GM12878 (cell line): ENCODE data around the gene C9orf153. TPM values are rescaled to one million over a fixed set of nuclear protein-coding genes. Genes with fewer than 3 reads are reported as not detected.

Experiments used
- ATAC-seq: fragments of 200-7000 bp; cut with Tn5 transposase; 3 replicates; pipeline ENCODE4 v1.9.1; 2020; ENCODE audit warnings: mild to moderate bottlenecking, moderate library complexity
- BruUV-seq: library from RNA; stranded (reverse); fragments of 400-500 nt; replicated peaks from 2 replicates; lab custom pipeline; 2021; lab: Mats Ljungman, UMichigan
- CTCF ChIA-PET: fragments of 300-600 bp; sonication (Branson Sonifier 250); formaldehyde crosslinking; extraction: SDS; loops from one replicate; lab custom pipeline; 2021; ENCODE audit warnings: inconsistent platforms; lab: Yijun Ruan, JAX
- POLR2A ChIA-PET: fragments of 350-600 bp; formaldehyde crosslinking; extraction: SDS; loops from one replicate; lab custom pipeline; 2021; ENCODE audit warnings: inconsistent platforms; lab: Charles Lee
- RAD21 ChIA-PET: fragments of 300-600 bp; sonication (Branson Sonifier 250); formaldehyde crosslinking; loops from one replicate; lab custom pipeline; 2023; ENCODE audit warnings: antibody characterized with exemption; ENCODE audit not compliant: unreplicated experiment; lab: Charles Lee
- SMC1A ChIA-PET: fragments of 300-600 bp; sonication (Branson Sonifier 250); formaldehyde crosslinking; loops from one replicate; lab custom pipeline; 2023; ENCODE audit not compliant: unreplicated experiment, uncharacterized antibody; lab: Charles Lee
- DNase-seq: peaks from one replicate; pipeline ENCODE4 v3.0.0-alpha.2; 2011; ENCODE audit warnings: low read depth, low spot score
- FAIRE-seq: peaks from 3 replicates; lab custom pipeline; 2011; peaks lifted over from hg19 to GRCh38; lab: Jason Lieb, UNC
- H2AFZ ChIP-seq: 2 replicates; pipeline ENCODE4 v1.6.0; 2011; ENCODE audit warnings: low read depth, low read length, control low read depth; ENCODE audit not compliant: control insufficient read depth
- H3K27ac ChIP-seq: 2 replicates; pipeline ENCODE4 v1.5.1; 2011; ENCODE audit warnings: control low read depth; ENCODE audit not compliant: control insufficient read depth, insufficient read depth
- H3K27me3 ChIP-seq, 2 experiments: replicated peaks in 1 of 2; 2 replicates each; pipeline versions ENCODE4 v1.6.0 to v1.6.1; 2011; ENCODE audit warnings: low read length in 1 of 2; ENCODE audit not compliant: control insufficient read depth in 2 of 2, insufficient read depth in 2 of 2
- H3K36me3 ChIP-seq, 2 experiments: 2 replicates each; pipeline ENCODE4 v1.5.1; 2011; ENCODE audit warnings: low read length in 1 of 2; ENCODE audit not compliant: control insufficient read depth in 2 of 2, insufficient read depth in 2 of 2
- H3K4me1 ChIP-seq: 2 replicates; pipeline ENCODE4 v1.6.1; 2011; ENCODE audit warnings: mild to moderate bottlenecking, low read length, moderate library complexity, mixed read lengths; ENCODE audit not compliant: control insufficient read depth, insufficient read depth
- H3K4me2 ChIP-seq: 2 replicates; pipeline ENCODE4 v1.6.0; 2011; ENCODE audit warnings: control low read depth; ENCODE audit not compliant: control insufficient read depth, insufficient read depth
- H3K4me3 ChIP-seq: fragments of 200-600 bp; sonication (generic); 2 replicates; pipeline ENCODE4 v1.5.1; 2016
- H3K79me2 ChIP-seq: 2 replicates; pipeline ENCODE4 v1.6.0; 2011; ENCODE audit warnings: low read length; ENCODE audit not compliant: control insufficient read depth, insufficient read depth
- H3K9ac ChIP-seq: 2 replicates; pipeline ENCODE4 v1.8.0; 2011; ENCODE audit warnings: low read length, control low read depth, mixed read lengths; ENCODE audit not compliant: control insufficient read depth, insufficient read depth
- H3K9me3 ChIP-seq: replicated peaks from 3 replicates; pipeline ENCODE4 v1.5.1; 2011; ENCODE audit warnings: mild to moderate bottlenecking, low read length; ENCODE audit not compliant: control insufficient read depth, insufficient read depth
- H4K20me1 ChIP-seq: 2 replicates; pipeline ENCODE4 v1.6.0; 2011; ENCODE audit not compliant: control insufficient read depth, insufficient read depth
- BCL3 ChIP-seq: IDR thresholded peaks from 2 replicates; pipeline ENCODE4 v1.6.1; 2011; ENCODE audit warnings: borderline replicate concordance, low read depth, mild to moderate bottlenecking, moderate library complexity, low read length; ENCODE audit not compliant: insufficient read depth, poor library complexity, severe bottlenecking
- CHD4 ChIP-seq: fragments of 200-600 bp; sonication (generic); IDR thresholded peaks from 2 replicates; pipeline ENCODE4 v1.6.1; 2016; ENCODE audit warnings: mild to moderate bottlenecking
- CREM ChIP-seq: IDR thresholded peaks from 2 replicates; pipeline ENCODE4 v1.6.1; 2014; ENCODE audit warnings: antibody characterized with exemption, low read depth
- HSF1 ChIP-seq: fragments of 150-350 bp; IDR thresholded peaks from 2 replicates; pipeline ENCODE4 v1.6.1; 2014; ENCODE audit warnings: mild to moderate bottlenecking, low read depth, low read length
- IKZF2 ChIP-seq, 2 experiments: fragments of 450-650 bp; IDR thresholded peaks; 2 replicates each; pipeline ENCODE4 v1.6.1; 2017; ENCODE audit warnings: mild to moderate bottlenecking in 2 of 2, moderate library complexity in 2 of 2
- MTA2 ChIP-seq: fragments of 450-650 bp; IDR thresholded peaks from 2 replicates; pipeline ENCODE4 v1.6.1; 2016; ENCODE audit warnings: low read depth, mild to moderate bottlenecking, moderate library complexity
- NFYA ChIP-seq: IDR thresholded peaks from 2 replicates; pipeline ENCODE4 v1.6.1; 2011; ENCODE audit warnings: low read depth, mild to moderate bottlenecking, low read length, improper control_type of control experiment, borderline replicate concordance
- NRF1 ChIP-seq: conservative IDR thresholded peaks from 2 replicates; pipeline ENCODE4 v1.6.1; 2011; ENCODE audit warnings: mild to moderate bottlenecking, low read depth, low read length, improper control_type of control experiment
- SIN3A ChIP-seq: IDR thresholded peaks from 2 replicates; pipeline ENCODE4 v1.6.1; 2012; ENCODE audit warnings: low read depth, low read length, improper control_type of control experiment
- SMAD1 ChIP-seq: fragments of 450-650 bp; IDR thresholded peaks from 2 replicates; pipeline ENCODE4 v1.6.1; 2018; ENCODE audit warnings: mild to moderate bottlenecking, low read depth; ENCODE audit not compliant: partially characterized antibody
- SRF ChIP-seq, 2 experiments: IDR thresholded peaks; 2 replicates each; pipeline ENCODE4 v1.6.1; 2011; ENCODE audit warnings: low read depth in 2 of 2, low read length in 2 of 2, mild to moderate bottlenecking in 1 of 2, moderate library complexity in 1 of 2
- TAF1 ChIP-seq: IDR thresholded peaks from 2 replicates; pipeline ENCODE4 v1.6.1; 2011; ENCODE audit warnings: mild to moderate bottlenecking, low read depth, low read length, borderline replicate concordance
- TCF12 ChIP-seq: IDR thresholded peaks from 2 replicates; pipeline ENCODE4 v1.6.1; 2011; ENCODE audit warnings: low read depth, mild to moderate bottlenecking, low read length
- WGBS: methylation state at CpG from one replicate; pipeline ENCODE4 v1.1.6; 2016; ENCODE audit warnings: low lambda C conversion rate; ENCODE audit not compliant: insufficient replicate concordance, insufficient coverage; ENCODE audit errors: missing lambda C conversion rate; 5-methylcytosine and 5-hydroxymethylcytosine counted together
- in situ Hi-C: fragments of 300-500 bp; cut with MboI; formaldehyde crosslinking; loops from 9 replicates; pipeline ENCODE4 v1.14.3; 2018; ENCODE audit warnings: mixed read lengths
- intact Hi-C: fragments of 100-400 bp; cut with micrococcal nuclease; formaldehyde crosslinking; loops from one replicate; pipeline ENCODE4 v1.14.2; 2022; ENCODE audit not compliant: unreplicated experiment
- polyA plus RNA-seq, 11 experiments: library from polyadenylated mRNA; depleted of rRNA in 4 of 11; unstranded in 6 of 11; stranded (reverse) in 5 of 11; fragments of >200 nt; fragmentation: Nextera tagmentation in 4 of 11; fragmentation: Illumina TruSeq in 1 of 11; extraction: Ambion mirVana in 4 of 11; extraction: Trizol in 1 of 11; gene quantifications; 1 replicate in 1 of 11; 2 replicates in 10 of 11; pipeline versions ENCODE4 v1.2.1 to v1.2.3, GENCODE V29; 2011 to 2016; ENCODE audit warnings: inconsistent platforms in 2 of 11, missing spikeins in 2 of 11, low read depth in 1 of 11
- total RNA-seq, 4 experiments: library from RNA; depleted of rRNA in 3 of 4; stranded (reverse); fragments of >200 nt in 3 of 4; fragmentation: Illumina TruSeq in 1 of 4; extraction: Trizol in 1 of 4; gene quantifications; 2 replicates each; pipeline versions ENCODE4 v1.2.1 to v1.2.3, GENCODE V29; 2013 to 2021

The C9orf153 gene
- total and polyA plus RNA-seq, 10 of the 15 experiments (the other 5 are each of a cell fraction or from before 2014, with no cell fraction given) = 0.03 to 1.2 (median 0.18) TPM; not detected in 1

- DNase-seq (no peak), ATAC-seq (no peak), FAIRE-seq (no peak)
- WGBS = 39% methylated on average over 1 of the region's 1 CpG
- no peaks in the 10 kb centered on the region for H3K9me3 ChIP-seq
- RAD21 ChIA-PET = no interaction called here
- no peaks in the 10 kb centered on the region for H3K4me1 ChIP-seq
- H4K20me1 ChIP-seq = no peaks in the 10 kb centered on the region
- H3K4me2 ChIP-seq = no peak overlapping the region
- in situ Hi-C loops (no loop called here), intact Hi-C loops (no loop called here)
- SMC1A ChIA-PET = no interaction called here
- H3K4me3 ChIP-seq = no peak overlapping the region
- CTCF ChIA-PET = no interaction called here
- no peak overlapping the region for H2AFZ ChIP-seq
- no peaks in the 10 kb centered on the region for H3K79me2 ChIP-seq
- no TSS peak for BruUV-seq
- no peak overlapping the region for H3K9ac ChIP-seq
- TF ChIP-seq NFYA = no peak
- no peak for TF ChIP-seq SMAD1
- TF ChIP-seq NRF1 = no peak
- no peak for TF ChIP-seq SIN3A
- TF ChIP-seq TAF1 = no peak
- TF ChIP-seq SRF (IDR thresholded peaks at IDR 0.05; ENCODE audit: low read depth in 2 of 2, low read length in 2 of 2) = no peak
- no peak for TF ChIP-seq TCF12
- no peak for TF ChIP-seq IKZF2 (IDR thresholded peaks at IDR 0.05)
- no peak for TF ChIP-seq MTA2
- no peak for TF ChIP-seq CREM
- TF ChIP-seq HSF1 = no peak
- TF ChIP-seq CHD4 = no peak
- TF ChIP-seq BCL3 = no peak
- POLR2A ChIA-PET = no interaction called here
- no peak overlapping the region for H3K27ac ChIP-seq
- H3K36me3 ChIP-seq = peaks cover 5 to 56% of the 10 kb centered on the region in 2 experiments
- H3K27me3 ChIP-seq = no peaks in the 10 kb centered on the region
These were observed 42.2 kb upstream of the C9orf153 start for GRCh38 chr9:86301686-86302085.
